ENCODE measurements around the gene PARVB. TPM values are rescaled to one million over a fixed set of nuclear protein-coding genes. Genes with fewer than 3 reads are reported as not detected.
A peak's percentile ranks its signal among the peaks of the same experiment; 100 is the strongest.

The PARVB gene
- total and polyA plus RNA-seq, 10 of the 15 experiments (the other 5 are each of a cell fraction or from before 2014, with no cell fraction given), result 5.2 to 264 (median 76.0) TPM

DNA sequence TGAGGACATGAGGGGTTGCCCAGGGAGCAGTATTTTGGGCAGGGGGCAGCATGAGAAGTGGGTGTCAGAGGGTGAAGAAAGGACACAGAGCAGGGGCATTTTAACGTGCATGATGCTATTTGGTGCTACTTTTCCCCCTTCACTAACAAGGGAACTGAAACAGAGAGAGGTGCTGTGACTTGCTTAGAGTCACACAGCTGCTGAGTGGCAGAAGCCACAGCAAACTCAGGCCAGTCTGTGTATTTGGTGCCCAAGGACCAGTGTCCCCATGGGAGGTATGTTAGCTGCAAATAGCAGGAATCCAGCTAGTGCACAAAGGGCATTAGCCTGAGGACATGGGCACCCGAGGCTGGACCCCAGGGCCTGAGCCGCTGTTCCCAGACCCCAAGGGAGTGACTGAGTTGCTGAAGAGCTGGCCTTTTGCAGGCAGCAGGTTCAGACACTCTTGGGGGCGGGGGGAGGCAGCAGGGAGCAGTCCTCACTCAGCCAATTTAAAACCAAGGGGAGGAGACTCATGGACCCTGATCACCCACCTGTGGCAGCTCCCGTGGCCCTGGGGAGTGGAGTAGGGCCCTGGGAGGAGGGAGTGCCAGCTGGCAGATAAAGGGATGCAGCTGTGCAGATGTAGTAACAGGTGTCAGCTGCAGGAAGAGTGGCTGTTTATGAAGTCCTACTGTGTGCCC, 171.2 kb downstream of the PARVB start:
- BruUV-seq (replicated peaks), result no TSS peak
- Histone ChIP-seq H3K27ac (ENCODE audit: control insufficient read depth, insufficient read depth) (no peak overlapping the region), H3K4me3 (no peak overlapping the region), H3K9me3 (replicated peaks; ENCODE audit: control insufficient read depth, insufficient read depth, low read length) (no peaks in the 10 kb centered on the region), H3K4me2 (ENCODE audit: control insufficient read depth, insufficient read depth) (0 out of 2 replicates have a peak overlapping the region, but pooled peaks have one; percentile 25), H3K4me1 (ENCODE audit: control insufficient read depth, insufficient read depth, low read length) (peaks cover 40% of the 10 kb centered on the region), H3K27me3 (replicated peaks in 1 of 2; ENCODE audit: control insufficient read depth in 2 of 2, insufficient read depth in 2 of 2, low read length in 1 of 2) (no peaks in the 10 kb centered on the region), H2AFZ (ENCODE audit: control insufficient read depth, low read depth, low read length) (no peak overlapping the region), H4K20me1 (ENCODE audit: control insufficient read depth, insufficient read depth) (no peaks in the 10 kb centered on the region), H3K9ac (ENCODE audit: control insufficient read depth, insufficient read depth, low read length) (no peak overlapping the region), H3K36me3 (ENCODE audit: control insufficient read depth in 2 of 2, insufficient read depth in 2 of 2, low read length in 1 of 2) (0 out of 4 replicates have a peak, but pooled peaks cover 0 to 2% of the 10 kb centered on the region in 2 experiments), H3K79me2 (ENCODE audit: control insufficient read depth, insufficient read depth, low read length) (no peaks in the 10 kb centered on the region)
- DNase-seq (ENCODE audit: low read depth, low spot score) (no peak), FAIRE-seq (peak; percentile 62), ATAC-seq (peak; percentile 45)
- TF ChIP-seq SMARCA5 (IDR thresholded peaks at IDR 0.05) (0 out of 2 replicates have a peak, but pooled peaks have one; percentile 21), SPI1 (IDR thresholded peaks at IDR 0.05; ENCODE audit: borderline replicate concordance, insufficient read depth, low read depth, low read length) (peak; percentile 53; the same call in 1 of the 2 replicates), KDM1A (IDR thresholded peaks at IDR 0.05; ENCODE audit: borderline replicate concordance) (no peak)
- 27% methylated on average over 5 of the region's 5 CpGs for WGBS (ENCODE audit: insufficient coverage, insufficient replicate concordance, low lambda C conversion rate, missing lambda C conversion rate)
- intact Hi-C loops (cut with micrococcal nuclease; ENCODE audit: unreplicated experiment), result no loop called here
- in situ Hi-C loops (cut with MboI), result no loop called here
- ChIA-PET SMC1A (ENCODE audit: uncharacterized antibody, unreplicated experiment) (no interaction called here), POLR2A (interaction anchor here (0.7 to 1.6 kb wide), 4 partner anchors 12 to 109 kb away, joined by 3 read pairs; partner anchors contain the start of gene PARVG), RAD21 (ENCODE audit: unreplicated experiment) (interaction anchor here (1.0 to 1.5 kb wide), 2 partner anchors 14 to 23 kb away, joined by 3 to 9 read pairs; partner anchors contain the start of gene PARVG), CTCF (interaction anchor here (0.8 to 1.1 kb wide), 3 partner anchors 14 to 202 kb away, joined by 3 to 4 read pairs (median 3); no protein-coding TSS in a partner anchor)

DNA sequence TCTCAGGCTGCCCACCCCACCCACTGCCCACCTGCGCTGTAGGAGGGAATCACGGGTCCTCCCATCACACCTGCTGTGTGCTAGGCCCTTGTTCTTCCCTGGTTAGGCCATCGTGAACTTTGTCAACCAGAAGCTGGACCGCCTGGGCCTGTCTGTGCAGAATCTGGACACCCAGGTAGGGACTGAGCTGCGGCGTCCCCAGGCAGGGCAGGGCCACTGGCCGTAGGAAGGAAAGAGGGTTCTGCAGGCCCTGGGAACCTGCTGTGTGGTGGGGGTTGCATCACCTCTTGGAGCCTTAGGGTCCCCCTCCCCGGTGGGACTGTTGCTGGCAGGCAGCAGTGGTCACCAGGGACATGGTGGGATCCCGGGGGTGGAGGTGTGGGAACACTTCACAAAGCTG, 172.1 kb downstream of the PARVB start:
- intact Hi-C loops (cut with micrococcal nuclease; ENCODE audit: unreplicated experiment), result no loop called here
- no peaks in the 10 kb centered on the region for H4K20me1 ChIP-seq (ENCODE audit: control insufficient read depth, insufficient read depth)
- H3K4me2 ChIP-seq (ENCODE audit: control insufficient read depth, insufficient read depth), result no peak overlapping the region
- H3K4me1 ChIP-seq (ENCODE audit: control insufficient read depth, insufficient read depth, low read length), result peaks cover 32% of the 10 kb centered on the region
- H3K4me3 ChIP-seq, result no peak overlapping the region
- no TSS peak for BruUV-seq (replicated peaks)
- no peak overlapping the region for H3K27ac ChIP-seq (ENCODE audit: control insufficient read depth, insufficient read depth)
- H3K9ac ChIP-seq (ENCODE audit: control insufficient read depth, insufficient read depth, low read length), result no peak overlapping the region
- H3K36me3 ChIP-seq (ENCODE audit: control insufficient read depth in 2 of 2, insufficient read depth in 2 of 2, low read length in 1 of 2), result 0 out of 4 replicates have a peak, but pooled peaks cover 0 to 2% of the 10 kb centered on the region in 2 experiments
- POLR2A ChIA-PET, result interaction anchor here (1.1 to 1.6 kb wide), 2 partner anchors 11 to 108 kb away, joined by 3 read pairs; no protein-coding TSS in a partner anchor
- in situ Hi-C loops (cut with MboI), result no loop called here
- no peaks in the 10 kb centered on the region for H3K79me2 ChIP-seq (ENCODE audit: control insufficient read depth, insufficient read depth, low read length)
- SMC1A ChIA-PET (ENCODE audit: uncharacterized antibody, unreplicated experiment), result no interaction called here
- ATAC-seq, result no peak
- no peak for DNase-seq (ENCODE audit: low read depth, low spot score)
- WGBS (ENCODE audit: insufficient coverage, insufficient replicate concordance, low lambda C conversion rate, missing lambda C conversion rate), result 89% methylated on average over 8 of the region's 9 CpGs
- no peaks in the 10 kb centered on the region for H3K27me3 ChIP-seq (replicated peaks in 1 of 2; ENCODE audit: control insufficient read depth in 2 of 2, insufficient read depth in 2 of 2, low read length in 1 of 2)
- H2AFZ ChIP-seq (ENCODE audit: control insufficient read depth, low read depth, low read length), result no peak overlapping the region
- CTCF ChIA-PET, result interaction anchor here (1.8 kb wide), 1 partner anchor 110 kb away, joined by 4 read pairs; no protein-coding TSS in a partner anchor
- no peak for FAIRE-seq
- H3K9me3 ChIP-seq (replicated peaks; ENCODE audit: control insufficient read depth, insufficient read depth, low read length), result no peaks in the 10 kb centered on the region
- RAD21 ChIA-PET (ENCODE audit: unreplicated experiment), result interaction anchor here (1.5 kb wide), 1 partner anchor 15 kb away, joined by 9 read pairs; the partner anchor contains the start of gene PARVG
- TF ChIP-seq, protein P1, sequence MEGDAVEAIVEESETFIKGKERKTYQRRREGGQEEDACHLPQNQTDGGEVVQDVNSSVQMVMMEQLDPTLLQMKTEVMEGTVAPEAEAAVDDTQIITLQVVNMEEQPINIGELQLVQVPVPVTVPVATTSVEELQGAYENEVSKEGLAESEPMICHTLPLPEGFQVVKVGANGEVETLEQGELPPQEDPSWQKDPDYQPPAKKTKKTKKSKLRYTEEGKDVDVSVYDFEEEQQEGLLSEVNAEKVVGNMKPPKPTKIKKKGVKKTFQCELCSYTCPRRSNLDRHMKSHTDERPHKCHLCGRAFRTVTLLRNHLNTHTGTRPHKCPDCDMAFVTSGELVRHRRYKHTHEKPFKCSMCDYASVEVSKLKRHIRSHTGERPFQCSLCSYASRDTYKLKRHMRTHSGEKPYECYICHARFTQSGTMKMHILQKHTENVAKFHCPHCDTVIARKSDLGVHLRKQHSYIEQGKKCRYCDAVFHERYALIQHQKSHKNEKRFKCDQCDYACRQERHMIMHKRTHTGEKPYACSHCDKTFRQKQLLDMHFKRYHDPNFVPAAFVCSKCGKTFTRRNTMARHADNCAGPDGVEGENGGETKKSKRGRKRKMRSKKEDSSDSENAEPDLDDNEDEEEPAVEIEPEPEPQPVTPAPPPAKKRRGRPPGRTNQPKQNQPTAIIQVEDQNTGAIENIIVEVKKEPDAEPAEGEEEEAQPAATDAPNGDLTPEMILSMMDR (IDR thresholded peaks at IDR 0.05 in 2 of 3, conservative IDR thresholded peaks at IDR 0.05 in 1 of 3; ENCODE audit: control insufficient read depth in 2 of 3, extremely low read depth in 1 of 3, insufficient read depth in 1 of 3, low read depth in 3 of 3, low read length in 3 of 3), result no peak
- TF ChIP-seq CHD1 (IDR thresholded peaks at IDR 0.05; ENCODE audit: low read depth, low read length), result no peak
- no peak for TF ChIP-seq YY1 (IDR thresholded peaks at IDR 0.05; ENCODE audit: low read depth, low read length)
- TF ChIP-seq CBX3 (IDR thresholded peaks at IDR 0.05; ENCODE audit: borderline replicate concordance, low read depth), result no peak
- no peak for TF ChIP-seq SIX5 (IDR thresholded peaks at IDR 0.05; ENCODE audit: low read depth, low read length, severe bottlenecking)
- TF ChIP-seq, protein P2, sequence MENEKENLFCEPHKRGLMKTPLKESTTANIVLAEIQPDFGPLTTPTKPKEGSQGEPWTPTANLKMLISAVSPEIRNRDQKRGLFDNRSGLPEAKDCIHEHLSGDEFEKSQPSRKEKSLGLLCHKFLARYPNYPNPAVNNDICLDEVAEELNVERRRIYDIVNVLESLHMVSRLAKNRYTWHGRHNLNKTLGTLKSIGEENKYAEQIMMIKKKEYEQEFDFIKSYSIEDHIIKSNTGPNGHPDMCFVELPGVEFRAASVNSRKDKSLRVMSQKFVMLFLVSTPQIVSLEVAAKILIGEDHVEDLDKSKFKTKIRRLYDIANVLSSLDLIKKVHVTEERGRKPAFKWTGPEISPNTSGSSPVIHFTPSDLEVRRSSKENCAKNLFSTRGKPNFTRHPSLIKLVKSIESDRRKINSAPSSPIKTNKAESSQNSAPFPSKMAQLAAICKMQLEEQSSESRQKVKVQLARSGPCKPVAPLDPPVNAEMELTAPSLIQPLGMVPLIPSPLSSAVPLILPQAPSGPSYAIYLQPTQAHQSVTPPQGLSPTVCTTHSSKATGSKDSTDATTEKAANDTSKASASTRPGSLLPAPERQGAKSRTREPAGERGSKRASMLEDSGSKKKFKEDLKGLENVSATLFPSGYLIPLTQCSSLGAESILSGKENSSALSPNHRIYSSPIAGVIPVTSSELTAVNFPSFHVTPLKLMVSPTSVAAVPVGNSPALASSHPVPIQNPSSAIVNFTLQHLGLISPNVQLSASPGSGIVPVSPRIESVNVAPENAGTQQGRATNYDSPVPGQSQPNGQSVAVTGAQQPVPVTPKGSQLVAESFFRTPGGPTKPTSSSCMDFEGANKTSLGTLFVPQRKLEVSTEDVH (IDR thresholded peaks at IDR 0.05; ENCODE audit: low read depth, partially characterized antibody), result no peak
- no peak for TF ChIP-seq MYC (IDR thresholded peaks at IDR 0.05; ENCODE audit: insufficient read depth, insufficient read length, insufficient replicate concordance, low read length, severe bottlenecking)
- TF ChIP-seq ZNF274 (IDR thresholded peaks at IDR 0.05; ENCODE audit: insufficient read depth, insufficient read length), result no peak

Data from GM12878 (cell line).